Stimulated activated CD4-positive, alpha-beta T cell treated with anti-CD3 and anti-CD28 coated beads, Interleukin-1b, Interleukin-23, amount 100 ng/mL, for 4 hours (primary cell): Measurements from ENCODE around the gene INO80E.
"Not testable (repeated sequence)": the region's sequence is repeated elsewhere in the genome, so short reads cannot be mapped to it uniquely, and the experiment has no call there.

Experiments
- DNase-seq, 2 donors: peaks; one replicate each; pipeline ENCODE4 v3.0.0-alpha.2; 2020; ENCODE audit warnings: low read depth in 2 of 2

INO80E gene

GRCh38 chr16:30009990-30010843 lies 14.2 kb downstream of the INO80E start:
- no peak for DNase-seq

- DNase-seq = peak; percentile 31 to 37
Observed at GRCh38 chr16:30010844-30011713, 15.0 kb downstream of the INO80E start, which contains the start of gene DOC2A. Gene DOC2A, minus strand, starts transcription at chr16:30011027. Its CDS starts 805 bp downstream, at chr16:30010222.

DNA sequence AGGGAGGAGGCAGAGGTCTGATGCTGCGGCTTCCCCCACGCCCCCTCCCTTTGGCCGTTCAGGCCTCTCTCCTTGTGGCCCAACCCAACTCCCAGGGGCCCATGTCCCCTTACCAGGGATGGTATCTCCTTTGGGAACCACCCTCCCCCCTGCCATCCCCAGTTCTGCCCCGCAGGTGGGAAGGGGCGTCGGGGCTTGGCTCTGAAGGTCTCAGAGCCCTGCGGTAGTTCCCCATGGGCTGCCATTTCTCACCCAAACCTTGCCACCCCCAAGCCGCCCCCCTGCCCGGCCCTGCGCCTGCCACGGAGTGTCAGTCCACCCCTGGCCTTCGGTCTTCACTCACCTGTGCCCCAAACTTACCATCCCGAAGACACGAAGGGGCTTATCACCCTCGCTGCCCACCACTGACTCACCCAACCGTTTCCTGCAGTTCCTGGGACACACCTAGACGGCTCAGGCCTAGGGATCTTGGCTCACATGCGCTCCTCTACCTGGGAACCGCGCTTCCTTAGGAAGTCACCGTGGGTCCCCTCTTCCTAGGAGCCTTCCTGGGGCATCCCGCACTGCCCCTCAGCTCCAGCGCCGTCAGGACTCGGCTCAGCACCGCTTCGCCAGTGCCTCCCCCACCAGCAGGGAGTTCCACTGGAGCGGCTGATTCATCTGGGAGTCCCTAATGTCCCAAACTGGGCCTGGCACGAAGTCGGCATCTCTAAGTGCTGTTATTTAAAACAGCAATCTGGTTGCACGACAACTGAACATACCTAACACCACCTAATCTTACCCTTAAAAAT lies 15.9 kb downstream of the INO80E start:
- DNase-seq = no peak

GRCh38 chr16:30012598-30012997 lies 16.6 kb downstream of the INO80E start:
- not testable (repeated sequence) for DNase-seq

- not testable (repeated sequence) for DNase-seq
Observed at GRCh38 chr16:30015450-30015849, 19.4 kb downstream of the INO80E start.

DNA sequence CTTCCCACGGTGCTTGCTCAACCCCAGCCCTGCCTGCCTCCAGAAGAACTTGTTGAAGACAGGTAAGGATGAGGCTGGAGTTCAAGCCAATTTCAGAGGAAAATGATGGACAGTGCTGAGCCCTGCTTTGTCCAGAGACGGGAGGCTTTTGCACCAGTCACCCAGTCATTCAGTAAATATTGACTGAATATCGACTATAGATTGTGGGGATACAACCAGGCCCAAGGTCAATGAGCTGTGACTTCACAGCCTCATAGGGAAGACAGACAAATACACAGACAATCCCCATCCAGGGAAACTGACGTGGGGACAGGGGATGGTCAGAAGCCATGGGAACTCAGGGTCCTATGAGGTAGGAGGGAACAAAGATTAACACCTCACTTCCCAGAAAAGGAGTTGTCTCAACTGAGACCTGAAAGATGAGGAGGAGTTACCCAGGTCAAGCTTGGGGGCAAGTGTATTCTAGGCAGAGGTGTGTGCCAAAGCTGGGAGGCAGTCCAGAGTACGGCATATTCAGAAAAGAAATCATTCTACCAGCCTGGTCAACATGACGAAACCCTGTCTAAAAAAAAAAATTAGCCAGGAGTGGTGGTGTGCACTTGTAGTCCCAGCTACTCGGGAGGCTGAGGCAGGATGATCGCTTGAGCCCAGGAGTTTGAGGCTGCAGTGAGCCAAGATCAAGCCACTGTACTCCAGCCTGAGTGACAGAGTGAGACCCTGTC lies 20.7 kb downstream of the INO80E start:
- no peak for DNase-seq

- DNase-seq = no peak
Observed at GRCh38 chr16:30017277-30017656, 21.2 kb downstream of the INO80E start.

DNA sequence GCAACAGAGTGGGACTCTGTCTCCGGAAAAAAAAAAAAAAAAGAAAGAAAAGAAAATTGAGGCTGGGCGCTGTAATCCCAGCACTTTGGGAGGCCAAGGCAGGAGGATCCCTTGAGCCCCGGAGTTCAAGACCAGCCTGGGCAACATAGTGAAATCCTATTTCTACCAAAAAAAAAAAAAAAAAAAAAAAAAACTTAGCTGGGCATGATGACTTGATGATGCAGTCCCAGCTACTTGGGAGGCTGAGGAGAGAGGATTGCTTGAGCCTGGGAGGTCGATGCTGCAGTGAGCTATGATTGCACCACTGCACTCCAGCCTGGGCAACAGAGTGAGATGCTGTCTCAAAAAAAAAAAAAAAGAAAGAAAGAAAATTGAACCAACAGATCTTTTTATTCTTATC lies 21.9 kb downstream of the INO80E start:
- DNase-seq = not testable (repeated sequence)

- DNase-seq = no peak
Observed at GRCh38 chr16:30018731-30019158, 22.7 kb downstream of the INO80E start.

DNA sequence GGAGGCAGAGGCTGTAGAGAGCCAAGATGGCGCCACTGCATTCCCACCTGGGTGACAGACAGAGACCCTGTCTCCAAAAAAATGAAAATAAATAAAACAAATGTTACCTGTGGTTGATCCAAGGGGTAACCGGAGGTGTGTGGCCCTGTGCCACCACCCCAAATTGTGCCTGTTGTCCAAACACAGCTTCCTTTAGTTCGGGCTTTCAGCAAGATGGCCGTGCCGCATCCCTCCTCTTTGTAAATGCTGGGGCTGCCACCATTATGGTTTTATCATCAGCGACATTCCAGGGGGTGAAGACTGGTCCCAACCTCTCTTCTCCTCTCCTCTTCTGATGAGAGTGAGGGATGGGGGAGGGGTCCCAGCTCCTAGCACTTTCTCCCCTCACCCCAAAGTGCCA lies 26.8 kb downstream of the INO80E start, which contains the start of gene C16orf92:
Gene C16orf92, plus strand, starts transcription at position 312 of the 400 bp plus-strand sequence. CDS start 143 bp downstream, outside the sequence.
- no peak for DNase-seq

DNA sequence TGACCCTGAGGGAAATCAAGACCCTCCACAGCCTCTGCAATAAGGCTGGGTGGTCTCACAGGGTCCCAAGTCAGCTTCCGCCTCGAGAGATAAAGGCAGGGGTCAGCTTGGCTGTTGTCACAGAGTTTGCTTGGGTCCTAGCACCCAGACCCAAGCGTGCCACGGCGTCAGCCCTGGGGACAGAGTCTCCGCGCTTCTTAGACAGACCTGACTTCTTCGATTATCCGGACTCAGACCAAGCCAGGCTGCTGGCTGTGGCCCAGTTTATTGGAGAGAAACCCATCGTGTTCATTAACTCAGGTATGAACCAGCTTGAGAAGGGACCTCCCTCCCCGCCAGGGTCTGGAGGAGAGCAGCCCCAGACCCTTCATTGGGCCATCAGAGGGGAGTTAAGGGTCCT lies 27.5 kb downstream of the INO80E start:
- DNase-seq = no peak

- DNase-seq = no peak
Observed at GRCh38 chr16:30024451-30024850, 28.4 kb downstream of the INO80E start.

- DNase-seq = no peak
Observed at GRCh38 chr16:30025156-30025555, 29.1 kb downstream of the INO80E start.

- no peak for DNase-seq
Observed at GRCh38 chr16:30025574-30025973, 29.5 kb downstream of the INO80E start.

- DNase-seq = no peak
Observed at GRCh38 chr16:30026449-30026848, 30.4 kb downstream of the INO80E start.

DNA sequence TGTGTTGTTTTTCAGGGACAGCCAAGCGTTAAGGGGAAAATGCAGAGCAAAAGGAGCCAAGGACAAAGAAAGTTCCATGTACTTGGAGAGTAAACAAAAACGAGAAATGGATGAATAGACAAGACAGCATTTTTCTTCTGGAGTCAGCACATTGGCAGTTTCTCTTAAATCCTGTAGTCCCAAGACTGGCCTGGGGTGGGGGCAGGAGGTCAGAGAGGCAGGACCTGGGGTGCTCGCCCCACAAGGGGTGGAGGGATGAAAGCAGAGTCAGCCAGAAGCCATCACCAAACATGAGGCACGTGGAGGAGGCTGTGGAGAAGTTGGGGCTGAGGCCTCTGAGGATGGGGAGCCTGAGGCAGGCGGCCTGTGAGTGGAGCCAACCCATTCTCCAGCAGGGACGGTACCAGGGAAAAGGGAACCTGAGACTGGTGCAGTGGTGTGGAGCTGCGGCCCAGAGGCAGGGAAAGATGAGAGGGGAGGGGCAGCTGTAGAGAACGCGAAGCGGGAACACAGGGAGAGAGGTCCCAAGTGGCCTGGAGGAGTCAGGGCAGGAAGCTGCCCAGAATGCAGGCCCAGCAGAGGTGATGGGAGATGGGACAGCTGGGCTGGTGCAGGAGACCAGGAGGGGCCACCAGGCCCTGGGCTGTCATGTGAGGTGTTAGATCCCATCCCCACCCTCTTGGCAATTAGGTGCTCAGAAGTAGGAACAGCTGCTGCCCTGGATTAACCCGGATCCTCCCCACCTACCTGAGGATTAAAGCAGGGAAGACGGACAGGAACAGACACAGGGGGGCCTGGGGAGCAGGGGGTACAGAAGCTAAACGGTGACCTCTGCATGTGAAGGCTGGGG lies 31.8 kb downstream of the INO80E start:
- no peak for DNase-seq

- DNase-seq = no peak
Observed at GRCh38 chr16:30028438-30029076, 32.5 kb downstream of the INO80E start.

GRCh38 chr16:30030011-30030685 lies 34.1 kb downstream of the INO80E start:
- no peak for DNase-seq

- DNase-seq = no peak
Observed at GRCh38 chr16:30030841-30031413, 34.9 kb downstream of the INO80E start, which contains the start of gene TLCD3B. Gene TLCD3B, minus strand, starts transcription at chr16:30031271. Its CDS starts 744 bp downstream, at chr16:30030527.
